Prostate gland (tissue), 2 donors: ENCODE data around the gene GPC5.

Experiments
- CTCF ChIP-seq, 4 experiments: fragments of 200-600 bp in 2 of 4; fragments of 450-650 bp in 2 of 4; sonication (generic) in 2 of 4; IDR thresholded peaks; 1 replicate in 3 of 4; 2 replicates in 1 of 4; pipeline ENCODE4 v1.5.1; 2016 to 2019; ENCODE audit warnings: antibody characterized with exemption in 4 of 4, mild to moderate bottlenecking in 2 of 4, moderate library complexity in 2 of 4
- POLR2A ChIP-seq: fragments of 450-650 bp; IDR thresholded peaks from one replicate; pipeline ENCODE4 v1.6.1; 2016; ENCODE audit warnings: antibody characterized with exemption, mild to moderate bottlenecking

GRCh38 chr13:92173254-92173653 is 774.8 kb downstream of the GPC5 start:
- TF ChIP-seq CTCF (IDR thresholded peaks at IDR 0.05) (no peak), POLR2A (no peak)
